Pancreas (tissue), 10 donors: ENCODE data around the gene IL16. TPM values are rescaled to one million over a fixed set of nuclear protein-coding genes. Genes with fewer than 3 reads are reported as not detected.

Experiments
- ATAC-seq, 4 donors: fragments of 200-7000 bp; cut with Tn5 transposase; one replicate each; pipeline versions ENCODE4 v1.8.0 to v1.9.1; 2020; ENCODE audit warnings: mild to moderate bottlenecking in 4 of 4, moderate library complexity in 4 of 4
- DNase-seq, 6 donors: peaks; one replicate each; pipeline ENCODE4 v3.0.0-alpha.2; 2020
- FAIRE-seq: peaks from 2 replicates; lab custom pipeline; 2012; peaks lifted over from hg19 to GRCh38; lab: Jason Lieb, UNC
- H3K27ac ChIP-seq, 4 donors: fragments of 200-600 bp; sonication (generic); 1 replicate in 3 of 4; 2 replicates in 1 of 4; pipeline versions ENCODE4 v1.5.0 to v1.8.0; 2020
- H3K27me3 ChIP-seq, 4 donors: fragments of 200-600 bp; one replicate each; pipeline ENCODE4 v1.8.0; 2021
- H3K36me3 ChIP-seq, 3 donors: fragments of 200-600 bp; sonication (generic) in 1 of 3; one replicate each; pipeline versions ENCODE4 v1.5.0 to v1.8.0; 2020 to 2021
- H3K4me1 ChIP-seq, 3 donors: fragments of 200-600 bp; one replicate each; pipeline ENCODE4 v1.8.0; 2021
- H3K4me3 ChIP-seq, 4 donors: fragments of 200-600 bp; sonication (generic) in 2 of 4; one replicate each; pipeline versions ENCODE4 v1.5.0 to v1.8.0; 2020 to 2021
- H3K9me3 ChIP-seq, 4 donors: fragments of 200-600 bp; one replicate each; pipeline ENCODE4 v1.8.0; 2021
- CTCF ChIP-seq, 4 donors: fragments of 200-600 bp; sonication (generic) in 3 of 4; IDR thresholded peaks; one replicate each; pipeline versions ENCODE4 v1.5.0 to v1.8.0; 2021; ENCODE audit warnings: antibody characterized with exemption in 4 of 4
- WGBS, 2 donors: extraction: QIAGEN DNeasy Blood & Tissue Kit; methylation state at CpG; one replicate each; pipeline ENCODE4 v1.1.7; 2013; 5-methylcytosine and 5-hydroxymethylcytosine counted together
- intact Hi-C, 3 donors: fragments of 100-400 bp; cut with DNase I; formaldehyde crosslinking; loops; one replicate each; pipeline versions ENCODE4 v1.11.1 to v1.14.2; 2022
- polyA plus RNA-seq, 2 donors: library from polyadenylated mRNA; stranded (reverse); fragments of 200-250 nt; gene quantifications; one replicate each; pipeline ENCODE4 v1.2.3, GENCODE V29; 2013
- total RNA-seq, 6 donors: library from RNA; stranded (reverse); fragmentation: NEBNext Ultra II Directional in 4 of 6; extraction: Animal tissue kit (Norgen Biotek cat#: 25700) in 4 of 6; gene quantifications; one replicate each; pipeline versions ENCODE4 v1.2.1 to v1.2.4, GENCODE V29; 2021 to 2023
- donor health status: healthy with polysubstance abuse.
- donor health status: DM: no; HTN: no; CAD: no; lungs with moderate emphysema.
- donor health status: DM: no; HTN: no; CAD: no.
- donor health status: control.
- donor health status: control.
- donor health status: Bipolar disorder and iron deficiency.
- donor health status: DM: yes; HTN: yes; CAD: no.
- donor health status: DM: no; HTN: no; CAD: no.
- donor health status: DM: no; HTN: no; CAD: no.
- donor health status: DM: yes; HTN: yes; CAD: no.

The IL16 gene
- total and polyA plus RNA-seq, 8 donors, result 0.79 to 7.0 (median 2.4) TPM

GRCh38 chr15:81211376-81211775 is 14.7 kb downstream of the IL16 start:
- 86% methylated on average over 4 of the region's 4 CpGs for WGBS, 2 donors
- FAIRE-seq (no peak), ATAC-seq (no peak), DNase-seq (no peak)
- no peak for TF ChIP-seq CTCF (IDR thresholded peaks at IDR 0.05)
- no peaks in the 10 kb centered on the region for H3K4me1 ChIP-seq
- no peaks in the 10 kb centered on the region for H3K27me3 ChIP-seq
- H3K27ac ChIP-seq, result no peak overlapping the region
- intact Hi-C loops, result no loop called here
- H3K4me3 ChIP-seq, result no peak overlapping the region
- no peaks in the 10 kb centered on the region for H3K9me3 ChIP-seq
- H3K36me3 ChIP-seq, result no peaks in the 10 kb centered on the region

GRCh38 chr15:81213982-81214381 is 17.3 kb downstream of the IL16 start:
- Histone ChIP-seq H3K4me1 (no peaks in the 10 kb centered on the region), H3K4me3 (no peak overlapping the region), H3K27me3 (no peaks in the 10 kb centered on the region), H3K36me3 (no peaks in the 10 kb centered on the region), H3K27ac (no peak overlapping the region), H3K9me3 (no peaks in the 10 kb centered on the region)
- FAIRE-seq (no peak), DNase-seq (no peak), ATAC-seq (no peak)
- no peak for TF ChIP-seq CTCF (IDR thresholded peaks at IDR 0.05)
- intact Hi-C loops, result no loop called here

GRCh38 chr15:81215531-81215930 is 18.9 kb downstream of the IL16 start:
- 81 to 82% methylated on average over 2 of the region's 2 CpGs for WGBS, 2 donors
- FAIRE-seq (no peak), ATAC-seq (no peak)

GRCh38 chr15:81215983-81216382 is 19.3 kb downstream of the IL16 start:
- no peaks in the 10 kb centered on the region for H3K36me3 ChIP-seq
- TF ChIP-seq CTCF (IDR thresholded peaks at IDR 0.05), result no peak
- no peak for FAIRE-seq
- intact Hi-C loops, result no loop called here
- ATAC-seq, result no peak
- no peaks in the 10 kb centered on the region for H3K9me3 ChIP-seq
- 47 to 83% methylated on average over 2 of the region's 2 CpGs for WGBS, 2 donors
- H3K27me3 ChIP-seq, result no peaks in the 10 kb centered on the region
- no peak overlapping the region for H3K27ac ChIP-seq
- H3K4me1 ChIP-seq, result no peaks in the 10 kb centered on the region
- H3K4me3 ChIP-seq, result no peak overlapping the region
- no peak for DNase-seq

More at GRCh38 chr15:81215531-81215930, 18.9 kb downstream of the IL16 start:
- Histone ChIP-seq H3K4me3 (no peak overlapping the region), H3K4me1 (no peaks in the 10 kb centered on the region), H3K36me3 (no peaks in the 10 kb centered on the region), H3K27me3 (no peaks in the 10 kb centered on the region), H3K27ac (no peak overlapping the region), H3K9me3 (no peaks in the 10 kb centered on the region)
- intact Hi-C loops, result no loop called here
- DNase-seq, result no peak
- TF ChIP-seq CTCF (IDR thresholded peaks at IDR 0.05), result no peak

- intact Hi-C loops, result no loop called here
- H3K27ac ChIP-seq, result no peak overlapping the region
- 50 to 75% methylated on average over 3 of the region's 3 CpGs for WGBS, 2 donors
- ATAC-seq (no peak), DNase-seq (no peak), FAIRE-seq (no peak)
- no peaks in the 10 kb centered on the region for H3K27me3 ChIP-seq
- no peaks in the 10 kb centered on the region for H3K4me1 ChIP-seq
- no peaks in the 10 kb centered on the region for H3K9me3 ChIP-seq
- H3K36me3 ChIP-seq, result no peaks in the 10 kb centered on the region
- no peak for TF ChIP-seq CTCF (IDR thresholded peaks at IDR 0.05)
- no peak overlapping the region for H3K4me3 ChIP-seq
Observed at GRCh38 chr15:81216422-81216821, 19.7 kb downstream of the IL16 start.
